Fibroblast of skin of left biceps (primary cell): ENCODE data around the gene PDZRN4.
"Not testable (repeated sequence)": the region's sequence is repeated elsewhere in the genome, so short reads cannot be mapped to it uniquely, and the experiment has no call there.

Source experiments
- DNase-seq, 2 experiments: peaks; one replicate each; pipeline ENCODE4 v3.0.0-alpha.2; 2013; ENCODE audit warnings: low read depth in 2 of 2

Gene PDZRN4

GRCh38 chr12:41511247-41511646, 323.1 kb downstream of the PDZRN4 start:
- DNase-seq: no peak

GRCh38 chr12:41512497-41512896, 324.4 kb downstream of the PDZRN4 start:
- DNase-seq: no peak

- DNase-seq: no peak
Observed at GRCh38 chr12:41514021-41514777, 326.1 kb downstream of the PDZRN4 start.

GRCh38 chr12:41514907-41515306, 326.8 kb downstream of the PDZRN4 start:
- DNase-seq: no peak

GRCh38 chr12:41515953-41516352, 327.8 kb downstream of the PDZRN4 start:
- DNase-seq: no peak

GRCh38 chr12:41520869-41521268, 332.7 kb downstream of the PDZRN4 start:
- no peak for DNase-seq

- peak; percentile 82 to 83 for DNase-seq
Observed at GRCh38 chr12:41521872-41522379, 333.8 kb downstream of the PDZRN4 start.

- no peak for DNase-seq
Observed at GRCh38 chr12:41527062-41527461, 338.9 kb downstream of the PDZRN4 start.

- no peak for DNase-seq
Observed at GRCh38 chr12:41527534-41528116, 339.5 kb downstream of the PDZRN4 start.

- no peak for DNase-seq
Observed at GRCh38 chr12:41528874-41529273, 340.8 kb downstream of the PDZRN4 start.

GRCh38 chr12:41530441-41530840, 342.3 kb downstream of the PDZRN4 start:
- DNase-seq: no peak

- DNase-seq: no peak
Observed at GRCh38 chr12:41531147-41531829, 343.2 kb downstream of the PDZRN4 start.

- no peak for DNase-seq
Observed at GRCh38 chr12:41532072-41532471, 344.0 kb downstream of the PDZRN4 start.

- DNase-seq: no peak
Observed at GRCh38 chr12:41536813-41537490, 348.8 kb downstream of the PDZRN4 start.

GRCh38 chr12:41537522-41537921, 349.4 kb downstream of the PDZRN4 start:
- DNase-seq: no peak

GRCh38 chr12:41545761-41546160, 357.6 kb downstream of the PDZRN4 start:
- no peak for DNase-seq

- not testable (repeated sequence) for DNase-seq
Observed at GRCh38 chr12:41547071-41547470, 359.0 kb downstream of the PDZRN4 start.

- DNase-seq: no peak
Observed at GRCh38 chr12:41548926-41549325, 360.8 kb downstream of the PDZRN4 start.

GRCh38 chr12:41552588-41552987, 364.5 kb downstream of the PDZRN4 start:
- DNase-seq: no peak

- DNase-seq: no peak
Observed at GRCh38 chr12:41556176-41556575, 368.1 kb downstream of the PDZRN4 start.

- no peak for DNase-seq
Observed at GRCh38 chr12:41557344-41557743, 369.2 kb downstream of the PDZRN4 start.

- DNase-seq: no peak
Observed at GRCh38 chr12:41558671-41559070, 370.6 kb downstream of the PDZRN4 start.
